GM23338 (cell line): ENCODE measurements around the gene SOX30. TPM values are rescaled to one million over a fixed set of nuclear protein-coding genes. Genes with fewer than 3 reads are reported as not detected.

Experiments
- ATAC-seq: fragments of 200-7000 bp; cut with Tn5 transposase; 3 replicates; pipeline ENCODE4 v1.9.1; 2020
- DNase-seq: peaks from one replicate; pipeline ENCODE4 v3.0.0-alpha.2; 2015; ENCODE audit warnings: low spot score
- H2AFZ ChIP-seq: fragments of 200-600 bp; sonication (generic); 2 replicates; pipeline ENCODE4 v1.8.0; 2016; ENCODE audit warnings: antibody characterized with exemption, mild to moderate bottlenecking, moderate library complexity
- H3F3A ChIP-seq: fragments of 200-600 bp; sonication (generic); replicated peaks from 2 replicates; pipeline ENCODE4 v1.8.0; 2017; ENCODE audit warnings: antibody characterized with exemption, mixed run types, low read depth
- H3K27ac ChIP-seq: fragments of 200-600 bp; sonication (generic); 2 replicates; pipeline ENCODE4 v1.6.1; 2016; ENCODE audit warnings: low read depth
- H3K27me3 ChIP-seq: fragments of 200-600 bp; sonication (generic); 2 replicates; pipeline ENCODE4 v1.8.0; 2016; ENCODE audit warnings: mild to moderate bottlenecking, mixed run types, moderate library complexity; ENCODE audit not compliant: insufficient read depth
- H3K36me3 ChIP-seq: fragments of 200-600 bp; sonication (generic); 2 replicates; pipeline ENCODE4 v1.8.0; 2016; ENCODE audit warnings: mild to moderate bottlenecking; ENCODE audit not compliant: insufficient read depth
- H3K4me1 ChIP-seq: fragments of 200-600 bp; sonication (generic); 2 replicates; pipeline ENCODE4 v1.8.0; 2016; ENCODE audit warnings: mild to moderate bottlenecking, moderate library complexity; ENCODE audit not compliant: insufficient read depth
- H3K4me2 ChIP-seq: fragments of 200-600 bp; sonication (generic); 2 replicates; pipeline ENCODE4 v1.7.1; 2017; ENCODE audit warnings: mixed run types
- H3K4me3 ChIP-seq: fragments of 200-600 bp; sonication (generic); 2 replicates; pipeline ENCODE4 v1.6.1; 2016; ENCODE audit warnings: mixed run types
- H3K79me2 ChIP-seq: fragments of 200-600 bp; sonication (generic); replicated peaks from 2 replicates; pipeline ENCODE4 v1.8.0; 2017; ENCODE audit warnings: mild to moderate bottlenecking; ENCODE audit not compliant: insufficient read depth
- H3K9me2 ChIP-seq: fragments of 200-600 bp; sonication (generic); 2 replicates; pipeline ENCODE4 v1.8.0; 2017; ENCODE audit not compliant: insufficient read depth
- H4K20me1 ChIP-seq: fragments of 200-600 bp; sonication (generic); replicated peaks from 2 replicates; pipeline ENCODE4 v1.8.0; 2017; ENCODE audit warnings: mild to moderate bottlenecking; ENCODE audit not compliant: insufficient read depth
- H3K27ac Mint-ChIP-seq: 2 replicates; pipeline ENCODE4 v1.8.0; 2020; ENCODE audit warnings: inconsistent platforms, mild to moderate bottlenecking, moderate library complexity, mixed read lengths
- H3K27me3 Mint-ChIP-seq: 3 replicates; pipeline ENCODE4 v1.8.0; 2022; ENCODE audit warnings: low read depth, mild to moderate bottlenecking, moderate library complexity, mixed read lengths, inconsistent platforms; ENCODE audit not compliant: insufficient read depth, poor library complexity
- H3K36me3 Mint-ChIP-seq: 3 replicates; pipeline ENCODE4 v1.8.0; 2021; ENCODE audit warnings: low read depth, mild to moderate bottlenecking, inconsistent platforms, moderate library complexity, mixed read lengths
- H3K4me1 Mint-ChIP-seq: 3 replicates; pipeline ENCODE4 v1.8.0; 2020; ENCODE audit warnings: mild to moderate bottlenecking, inconsistent platforms, mixed read lengths
- H3K4me3 Mint-ChIP-seq: 3 replicates; pipeline ENCODE4 v1.8.0; 2021; ENCODE audit warnings: moderate library complexity, mild to moderate bottlenecking, inconsistent platforms, mixed read lengths
- H3K9me3 Mint-ChIP-seq: 3 replicates; pipeline ENCODE4 v1.8.0; 2020; ENCODE audit warnings: moderate library complexity, mild to moderate bottlenecking, inconsistent platforms, mixed read lengths
- CTCF ChIP-seq, 2 experiments: fragments of 200-600 bp in 1 of 2; sonication (generic) in 1 of 2; conservative IDR thresholded peaks; 2 replicates each; pipeline versions ENCODE4 v1.5.1 to v1.6.1; 2016 to 2017; ENCODE audit warnings: antibody characterized with exemption in 2 of 2, low read depth in 2 of 2, mild to moderate bottlenecking in 2 of 2, moderate library complexity in 1 of 2
- ETS1 ChIP-seq: IDR thresholded peaks from 2 replicates; pipeline ENCODE4 v1.6.1; 2016; ENCODE audit warnings: antibody characterized with exemption
- EZH2 ChIP-seq: fragments of 200-600 bp; sonication (generic); IDR thresholded peaks from one replicate; pipeline ENCODE4 v1.8.0; 2017; ENCODE audit warnings: antibody characterized with exemption, mild to moderate bottlenecking, low read depth; ENCODE audit not compliant: unreplicated experiment
- NANOG ChIP-seq: IDR thresholded peaks from 2 replicates; pipeline ENCODE4 v1.6.1; 2016; ENCODE audit warnings: antibody characterized with exemption, borderline replicate concordance
- REST ChIP-seq: IDR thresholded peaks from one replicate; pipeline ENCODE4 v1.6.1; 2018; ENCODE audit warnings: antibody characterized with exemption; ENCODE audit not compliant: unreplicated experiment
- ZNF462 ChIP-seq: fragments of 250-450 bp; sonication (Bioruptor Pico); IDR thresholded peaks from 2 replicates; pipeline ENCODE4 v1.5.0; 2020; ENCODE audit warnings: mild to moderate bottlenecking, moderate library complexity
- polyA plus RNA-seq: library from polyadenylated mRNA; unstranded; fragments of >200 nt; fragmentation: Nextera tagmentation; extraction: Ambion mirVana; gene quantifications from 2 replicates; pipeline ENCODE4 v1.2.1, GENCODE V29; 2016
- total RNA-seq: library from RNA; depleted of rRNA; stranded (reverse); fragments of >200 nt; shearing (Covaris generic); gene quantifications from 2 replicates; pipeline ENCODE4 v1.2.3, GENCODE V29; 2014

SOX30 gene
- total and polyA plus RNA-seq, 2 experiments from 2014 or later = 0.47 to 1.3 TPM

- TF ChIP-seq CTCF (conservative IDR thresholded peaks at IDR 0.05; ENCODE audit: low read depth in 2 of 2) (no peak), REST (no peak)
Observed at GRCh38 chr5:157618191-157618765, 34.0 kb downstream of the SOX30 start (continued).

- Histone ChIP-seq H3K36me3 (no peaks in the 10 kb centered on the region), H3K27me3 (no peaks in the 10 kb centered on the region), H2AFZ (no peak overlapping the region), H3K9me2 (no peaks in the 10 kb centered on the region), H3K4me1 (no peaks in the 10 kb centered on the region), H3K79me2 (no peaks in the 10 kb centered on the region), H3K4me3 (no peak overlapping the region), H4K20me1 (no peaks in the 10 kb centered on the region), H3F3A (no peaks in the 10 kb centered on the region), H3K27ac (no peak overlapping the region), H3K4me2 (no peak overlapping the region)
- DNase-seq (no peak), ATAC-seq (no peak)
- H3K27ac Mint-ChIP-seq = no peak overlapping the region
- TF ChIP-seq EZH2 (no peak), ZNF462 (CRISPR knock-in tag) (no peak), NANOG (no peak), ETS1 (no peak)
- H3K4me3 Mint-ChIP-seq = no peak overlapping the region
- H3K36me3 Mint-ChIP-seq = no peaks in the 10 kb centered on the region
- peaks cover 4% of the 10 kb centered on the region; the same call in 1 of the 3 replicates for H3K9me3 Mint-ChIP-seq
- H3K4me1 Mint-ChIP-seq = no peaks in the 10 kb centered on the region
- H3K27me3 Mint-ChIP-seq = no peaks in the 10 kb centered on the region
Observed at GRCh38 chr5:157616785-157617184, 35.5 kb downstream of the SOX30 start.
